Suprapubic skin (tissue), 4 donors: Measurements from ENCODE around the gene RIOK1. TPM values are rescaled to one million over a fixed set of nuclear protein-coding genes. Genes with fewer than 3 reads are reported as not detected.

ENCODE experiments used
- DNase-seq, 2 donors: peaks; one replicate each; pipeline ENCODE4 v3.0.0-alpha.2; 2019; ENCODE audit warnings: low spot score in 2 of 2
- H3K27ac ChIP-seq: fragments of 200-600 bp; sonication (generic); one replicate; pipeline ENCODE4 v1.5.1; 2019
- H3K27me3 ChIP-seq: fragments of 200-600 bp; sonication (generic); one replicate; pipeline ENCODE4 v1.5.1; 2019
- H3K36me3 ChIP-seq: fragments of 200-600 bp; sonication (generic); one replicate; pipeline ENCODE4 v1.5.1; 2019
- H3K4me1 ChIP-seq: fragments of 200-600 bp; sonication (generic); one replicate; pipeline ENCODE4 v1.5.1; 2019
- H3K4me3 ChIP-seq: fragments of 200-600 bp; sonication (generic); one replicate; pipeline ENCODE4 v1.5.1; 2019; ENCODE audit warnings: mild to moderate bottlenecking
- H3K9me3 ChIP-seq: fragments of 200-600 bp; sonication (generic); one replicate; pipeline ENCODE4 v1.5.1; 2019
- CTCF ChIP-seq, 2 donors: fragments of 200-600 bp in 1 of 2; fragments of 450-650 bp in 1 of 2; sonication (generic) in 1 of 2; IDR thresholded peaks; one replicate each; pipeline ENCODE4 v1.5.1; 2016 to 2019; ENCODE audit warnings: antibody characterized with exemption in 2 of 2, mild to moderate bottlenecking in 1 of 2, moderate library complexity in 1 of 2
- EP300 ChIP-seq: sonication (generic); formaldehyde crosslinking; IDR thresholded peaks from one replicate; pipeline ENCODE4 v1.6.1; 2017; ENCODE audit warnings: antibody characterized with exemption
- POLR2A ChIP-seq, 2 donors: fragments of 450-650 bp; IDR thresholded peaks; one replicate each; pipeline ENCODE4 v1.6.1; 2017; ENCODE audit warnings: antibody characterized with exemption in 2 of 2, mild to moderate bottlenecking in 2 of 2, moderate library complexity in 2 of 2
- POLR2AphosphoS5 ChIP-seq, 3 donors: sonication (generic); formaldehyde crosslinking; IDR thresholded peaks; one replicate each; pipeline ENCODE4 v1.6.1; 2017; ENCODE audit warnings: antibody characterized with exemption in 3 of 3
- WGBS: methylation state at CpG from one replicate; pipeline ENCODE4 v1.1.5; 2018; 5-methylcytosine and 5-hydroxymethylcytosine counted together
- total RNA-seq, 4 donors: library from RNA; depleted of rRNA; stranded (reverse); fragments of >200 nt; gene quantifications; one replicate each; pipeline ENCODE4 v1.1.0, GENCODE V29; 2016

Gene RIOK1
- total RNA-seq, 4 donors from 2014 or later = 18.6 to 24.6 (median 22.7) TPM

DNA sequence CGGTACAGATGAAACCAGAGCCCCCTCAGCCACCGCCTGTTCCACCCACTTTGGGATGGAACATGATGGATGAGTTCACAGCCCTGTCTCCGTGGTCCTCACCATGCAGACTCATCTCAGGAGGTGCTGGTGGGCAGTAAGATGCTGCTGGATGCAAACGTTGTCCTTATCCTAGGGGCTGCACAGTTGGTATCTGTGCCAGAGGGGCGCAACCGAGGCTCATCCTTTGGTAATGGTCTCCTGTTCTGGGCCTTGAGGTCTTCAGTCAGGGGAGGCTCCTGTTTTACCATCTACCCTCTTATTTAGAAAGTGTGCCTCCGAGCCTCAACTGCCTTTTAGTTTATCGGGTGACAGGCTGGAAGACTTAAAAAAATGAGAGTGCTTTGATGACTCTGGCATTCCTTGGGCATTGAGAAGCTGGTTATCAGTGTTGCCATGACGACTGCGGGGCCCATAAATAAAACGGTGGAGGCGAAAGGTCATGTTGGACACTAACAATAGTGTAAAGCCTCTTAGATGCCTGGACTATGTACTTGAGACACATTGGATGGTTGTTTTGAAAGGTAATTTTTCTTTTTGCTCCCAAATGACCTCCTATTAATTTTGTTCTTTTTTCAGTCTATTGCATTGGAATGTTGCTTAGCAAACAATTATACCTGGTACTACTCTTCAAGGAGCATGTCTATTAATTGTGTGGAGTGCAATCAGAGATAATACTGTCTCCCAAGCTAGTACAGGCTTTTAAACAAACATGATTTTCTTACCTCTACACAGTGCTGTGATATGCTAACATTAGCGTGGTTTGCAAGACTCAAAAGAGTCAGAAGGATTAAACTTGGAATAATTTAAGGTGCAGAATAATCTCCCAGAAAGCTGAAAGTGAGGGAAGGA lies 77.6 kb downstream of the RIOK1 start:
- Histone ChIP-seq H3K4me1 (peaks cover 20% of the 10 kb centered on the region), H3K27me3 (no peaks in the 10 kb centered on the region), H3K4me3 (no peak overlapping the region), H3K36me3 (no peaks in the 10 kb centered on the region), H3K9me3 (no peaks in the 10 kb centered on the region), H3K27ac (peak overlapping the region; percentile 12)
- 65% methylated on average over 13 of the region's 13 CpGs for WGBS
- no peak for DNase-seq
- TF ChIP-seq POLR2A (IDR thresholded peaks at IDR 0.05) (no peak), CTCF (IDR thresholded peaks at IDR 0.05) (no peak), POLR2AphosphoS5 (IDR thresholded peaks at IDR 0.05) (no peak), EP300 (no peak)

Other genes starting within 250 kb of the RIOK1 start
- gene SSR1, start 76.6 kb upstream of the RIOK1 start, total RNA-seq = 10 to 100 TPM; 28.9 to 74.6 (median 39.2) TPM
- gene CAGE1, start 66 bp upstream of the RIOK1 start, total RNA-seq = not detected
- gene DSP, start 151.9 kb downstream of the RIOK1 start, total RNA-seq = 1,000 to 10,000 TPM; 1,704 to 2,508 (median 2,195) TPM
- gene SNRNP48, start 200.4 kb downstream of the RIOK1 start, total RNA-seq = 10 to 100 TPM in 2 of 4 donors, 1 to 10 TPM in 2; 7.9 to 12.4 (median 9.7) TPM